ENCODE data around the gene ZNF490. TPM values are rescaled to one million over a fixed set of nuclear protein-coding genes. Genes with fewer than 3 reads are reported as not detected.

ZNF490 gene
- total and polyA plus RNA-seq, 2 of the 4 experiments (the other 2 are of a cell fraction) = 1.7 to 9.0 TPM

DNA sequence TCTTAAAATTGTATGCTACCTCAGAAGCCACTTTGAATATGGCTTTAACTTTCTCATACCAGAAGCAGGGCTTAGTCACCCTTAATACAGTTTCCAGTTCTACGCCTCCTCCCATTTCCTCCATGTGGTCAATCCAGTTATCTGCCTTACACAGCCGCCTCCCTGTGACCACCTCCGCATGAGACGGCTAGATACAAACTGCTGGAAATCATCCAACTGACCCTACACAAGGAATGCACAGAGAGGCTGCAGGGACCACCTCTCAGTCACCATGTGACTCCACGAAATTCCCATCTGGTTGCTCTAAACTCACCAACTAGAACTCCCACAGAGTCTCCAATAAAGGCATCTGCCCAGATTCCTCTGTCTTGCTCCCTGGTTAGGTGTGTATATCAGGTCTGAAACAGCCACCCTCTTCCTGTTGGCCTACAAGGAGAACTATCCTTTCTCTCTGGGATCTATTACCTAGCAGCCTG lies 66.2 kb downstream of the ZNF490 start:
- Histone ChIP-seq H3K9me1 (ENCODE audit: insufficient read depth, low read length) (no peaks in the 10 kb centered on the region), H2BK15ac (ENCODE audit: low read depth, low read length) (no peak overlapping the region), H3K27me3 (ENCODE audit: control insufficient read depth, insufficient read depth, low read length) (no peaks in the 10 kb centered on the region), H2AK5ac (ENCODE audit: low read depth, low read length) (no peak overlapping the region), H4K5ac (ENCODE audit: low read depth, low read length) (no peak overlapping the region), H3K4ac (ENCODE audit: low read depth, low read length) (no peak overlapping the region), H3K4me1 (ENCODE audit: control insufficient read depth, insufficient read depth, low read length) (no peaks in the 10 kb centered on the region), H3K9me3 (ENCODE audit: control insufficient read depth, insufficient read depth, low read length) (peaks cover 36% of the 10 kb centered on the region), H4K20me1 (ENCODE audit: insufficient read depth, low read length) (peaks cover 11% of the 10 kb centered on the region; the same call in 1 of the 2 replicates), H2AFZ (replicated peaks; ENCODE audit: low read length, poor library complexity) (no peak overlapping the region), H4K8ac (ENCODE audit: low read depth in 2 of 2, low read length in 2 of 2) (no peak overlapping the region), H2AK9ac (replicated peaks; ENCODE audit: low read depth, low read length, poor library complexity) (no peak overlapping the region), H3K79me1 (ENCODE audit: low read depth in 1 of 2, low read length in 2 of 2) (peaks cover 28 to 42% of the 10 kb centered on the region in 2 experiments), H3K36me3 (ENCODE audit: control insufficient read depth, insufficient read depth, low read length) (peaks cover 29% of the 10 kb centered on the region), H3K56ac (ENCODE audit: extremely low read depth, insufficient read depth, low read length) (no peak overlapping the region), H4K91ac (ENCODE audit: insufficient read depth, low read depth, low read length) (no peak overlapping the region), H2BK120ac (ENCODE audit: low read depth, low read length) (no peak overlapping the region), H2BK5ac (ENCODE audit: low read depth, low read length, poor library complexity, severe bottlenecking) (no peak overlapping the region), H3K18ac (ENCODE audit: low read depth, low read length) (no peak overlapping the region), H3K9ac (ENCODE audit: low read depth, low read length) (no peak overlapping the region), H3K27ac (ENCODE audit: insufficient read depth, low read length) (no peak overlapping the region), H2BK20ac (ENCODE audit: low read depth, low read length) (no peak overlapping the region), H3K14ac (replicated peaks; ENCODE audit: low read depth, low read length) (no peak overlapping the region), H3K4me3 (ENCODE audit: insufficient read depth, low read depth, low read length) (no peak overlapping the region), H3K4me2 (ENCODE audit: low read depth, low read length) (no peak overlapping the region), H3K23ac (ENCODE audit: low read depth, low read length) (no peak overlapping the region)
- in situ Hi-C loops (cut with MboI; ENCODE audit: low sequenced_read_pairs) (no loop called here), intact Hi-C loops (cut with micrococcal nuclease) (no loop called here), dilution Hi-C loops (cut with HindIII; ENCODE audit: low sequenced_read_pairs, unreplicated experiment) (no loop called here)
- ChIA-PET CTCF (no interaction called here), POLR2A (ENCODE audit: unreplicated experiment) (no interaction called here)
- peak; percentile 19 for DNase-seq
- TF ChIP-seq POLR2A (IDR thresholded peaks at IDR 0.05; ENCODE audit: low read depth, low read length) (no peak), USF2 (IDR thresholded peaks at IDR 0.05; ENCODE audit: low read depth, low read length) (no peak), MXI1 (IDR thresholded peaks at IDR 0.05; ENCODE audit: borderline replicate concordance, low read depth, low read length) (no peak), MAZ (IDR thresholded peaks at IDR 0.05; ENCODE audit: borderline replicate concordance, low read depth, low read length) (no peak), FOS (IDR thresholded peaks at IDR 0.05; ENCODE audit: low read depth, low read length) (no peak), RAD21 (IDR thresholded peaks at IDR 0.05; ENCODE audit: low read length) (no peak), BHLHE40 (IDR thresholded peaks at IDR 0.05; ENCODE audit: low read depth, low read length) (no peak), SMC3 (IDR thresholded peaks at IDR 0.05; ENCODE audit: low read depth, low read length) (no peak), CTCF (conservative IDR thresholded peaks at IDR 0.05; ENCODE audit: low read depth, low read length) (no peak)
- TF ChIP-seq, protein P1, sequence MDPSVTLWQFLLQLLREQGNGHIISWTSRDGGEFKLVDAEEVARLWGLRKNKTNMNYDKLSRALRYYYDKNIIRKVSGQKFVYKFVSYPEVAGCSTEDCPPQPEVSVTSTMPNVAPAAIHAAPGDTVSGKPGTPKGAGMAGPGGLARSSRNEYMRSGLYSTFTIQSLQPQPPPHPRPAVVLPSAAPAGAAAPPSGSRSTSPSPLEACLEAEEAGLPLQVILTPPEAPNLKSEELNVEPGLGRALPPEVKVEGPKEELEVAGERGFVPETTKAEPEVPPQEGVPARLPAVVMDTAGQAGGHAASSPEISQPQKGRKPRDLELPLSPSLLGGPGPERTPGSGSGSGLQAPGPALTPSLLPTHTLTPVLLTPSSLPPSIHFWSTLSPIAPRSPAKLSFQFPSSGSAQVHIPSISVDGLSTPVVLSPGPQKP (IDR thresholded peaks at IDR 0.05; ENCODE audit: borderline replicate concordance, low read depth, low read length) = no peak
- BruUV-seq (replicated peaks) = no TSS peak
- 89% methylated on average over 3 of the region's 5 CpGs; no CpG with 5 or more reads in 1 of the 2 experiments for WGBS, 2 experiments (ENCODE audit: extremely low coverage in 2 of 2, insufficient read length in 1 of 2)
- peak; percentile 21; the same call in 1 of the 2 replicates for ATAC-seq (ENCODE audit: low read depth)
